NCI-H1092 treated with DMSO at 0.1 percent for 48 hours (cell line): Measurements from ENCODE around the gene KIF26B.
"Not testable (repeated sequence)": the region's sequence is repeated elsewhere in the genome, so short reads cannot be mapped to it uniquely, and the experiment has no call there.

Experiments used
- DNase-seq: peaks from one replicate; lab custom pipeline; 2025; lab: John Stamatoyannopoulos, UW

KIF26B gene

GRCh38 chr1:245700631-245701030, 545.8 kb downstream of the KIF26B start:
- DNase-seq: no peak

DNA sequence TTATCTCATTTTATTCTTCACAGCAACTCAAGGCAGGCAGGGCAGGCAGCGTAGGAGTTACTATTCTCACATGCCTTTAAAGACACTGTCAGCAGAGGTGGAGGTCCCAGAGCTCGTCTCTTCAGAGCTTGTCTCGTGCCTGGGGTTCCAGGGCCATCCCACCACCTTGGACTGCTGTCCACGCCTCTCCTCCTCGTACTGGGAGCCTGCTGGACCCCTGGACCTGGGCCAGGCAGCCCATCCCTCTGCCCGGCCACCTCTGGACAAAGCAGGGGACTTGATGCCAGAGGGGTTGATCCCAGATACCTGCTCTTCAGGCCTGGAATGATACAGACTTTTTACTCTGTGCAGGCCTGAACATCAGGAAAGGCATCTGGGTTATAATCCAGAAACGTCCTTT, 546.8 kb downstream of the KIF26B start:
- no peak for DNase-seq

DNA sequence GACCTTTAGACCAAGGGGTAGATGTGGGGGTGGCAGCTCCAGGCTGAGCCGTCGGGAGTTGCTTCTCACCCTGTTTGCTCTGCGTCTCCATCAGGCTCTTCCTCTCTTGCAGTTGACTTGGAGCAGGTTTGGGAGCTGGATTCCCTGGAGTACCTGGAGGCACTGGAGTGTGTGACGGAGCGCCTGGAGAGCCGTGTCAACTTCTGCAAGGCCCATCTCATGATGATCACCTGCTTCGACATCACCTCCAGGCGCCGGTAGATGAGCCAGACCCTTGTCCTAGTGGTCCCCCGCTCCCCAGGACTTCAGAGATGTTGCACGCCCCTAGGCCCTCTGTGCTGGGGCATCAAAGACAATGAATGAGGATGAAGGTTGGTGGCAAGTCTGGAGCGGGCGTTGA, 547.6 kb downstream of the KIF26B start:
- DNase-seq: no peak

DNA sequence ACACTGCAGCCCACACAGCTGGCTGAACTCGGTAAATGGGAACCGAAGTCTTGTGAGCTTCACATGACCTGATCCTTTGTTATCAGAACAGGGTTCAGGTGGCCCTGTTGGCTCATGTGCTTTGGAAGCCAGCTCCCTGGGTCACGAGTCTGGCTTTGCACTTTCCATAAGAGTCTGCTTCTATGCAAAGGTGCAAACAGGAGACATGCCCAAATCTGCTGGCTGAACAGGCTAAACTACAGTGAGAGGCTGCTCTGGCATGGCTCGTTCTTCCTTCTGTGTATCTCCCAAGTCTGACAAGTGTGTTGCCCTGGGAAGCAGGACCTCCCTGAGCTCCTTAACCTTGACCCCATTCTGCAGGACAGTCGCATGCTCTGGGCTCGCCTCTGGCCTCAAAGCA, 549.6 kb downstream of the KIF26B start:
- no peak for DNase-seq

DNA sequence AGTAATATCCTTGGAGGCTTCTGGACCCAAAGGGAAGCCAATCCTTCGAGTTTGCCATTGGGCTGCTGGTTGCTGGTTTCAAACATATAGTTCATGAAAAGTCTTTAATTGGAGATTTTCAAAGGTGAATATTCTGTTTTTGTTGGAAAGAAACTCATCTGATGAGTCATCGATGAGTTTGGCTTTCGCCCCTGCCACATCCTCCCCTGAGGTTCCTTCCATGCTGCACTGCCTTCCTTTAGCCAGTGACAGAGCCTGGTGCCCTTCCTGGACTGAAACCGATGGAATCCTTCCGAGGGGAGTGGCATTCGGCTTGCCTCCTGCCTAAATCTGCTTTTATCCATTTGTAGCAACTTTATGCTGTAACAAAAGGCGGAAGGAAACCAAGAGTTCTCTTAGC, 550.0 kb downstream of the KIF26B start:
- DNase-seq: no peak

- DNase-seq: no peak
These were observed 553.2 kb downstream of the KIF26B start for GRCh38 chr1:245707941-245708340.

GRCh38 chr1:245710961-245711903, 556.4 kb downstream of the KIF26B start:
- DNase-seq: no peak

DNA sequence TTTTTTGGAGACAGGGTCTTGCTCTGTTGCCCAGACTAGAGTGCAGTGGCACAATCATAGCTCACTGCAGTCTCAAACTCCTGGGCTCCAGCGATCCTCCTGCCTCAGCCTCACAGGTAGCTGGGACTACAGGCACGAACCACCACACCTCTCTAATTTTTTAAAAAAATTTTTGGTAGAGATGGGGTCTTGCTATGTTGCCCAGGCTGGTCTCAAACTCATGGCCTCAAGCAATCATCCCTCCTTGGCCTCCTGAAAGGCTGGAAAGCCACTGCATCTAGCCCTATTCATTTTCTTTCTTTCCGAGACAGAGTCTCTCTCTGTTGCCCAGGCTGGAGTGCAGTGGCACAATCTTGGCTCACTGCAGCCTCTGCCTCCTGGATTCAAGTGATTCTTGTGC, 559.2 kb downstream of the KIF26B start:
- DNase-seq: not testable (repeated sequence)

DNA sequence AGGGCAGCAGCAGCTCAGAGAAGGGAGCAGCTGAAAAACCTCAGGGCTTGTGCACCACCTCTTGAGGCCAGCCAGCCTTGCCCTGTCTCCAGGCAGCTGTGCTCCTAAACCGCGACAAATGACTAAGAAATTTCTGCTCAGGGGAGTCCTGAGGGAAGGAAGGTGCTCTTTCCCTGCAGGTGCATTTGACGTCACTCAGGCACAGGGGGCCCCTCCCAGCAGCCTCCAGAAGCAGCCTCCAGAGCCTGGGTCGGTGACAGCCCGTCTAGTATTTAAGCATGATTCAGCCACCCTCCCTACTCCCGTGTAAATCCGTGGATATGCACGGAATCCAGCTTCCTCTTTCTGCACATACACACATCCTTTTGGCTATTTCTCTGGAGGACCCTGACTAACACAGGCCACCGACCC, 560.5 kb downstream of the KIF26B start:
- DNase-seq: no peak

- DNase-seq: no peak
These were observed 561.2 kb downstream of the KIF26B start for GRCh38 chr1:245715970-245716369.

DNA sequence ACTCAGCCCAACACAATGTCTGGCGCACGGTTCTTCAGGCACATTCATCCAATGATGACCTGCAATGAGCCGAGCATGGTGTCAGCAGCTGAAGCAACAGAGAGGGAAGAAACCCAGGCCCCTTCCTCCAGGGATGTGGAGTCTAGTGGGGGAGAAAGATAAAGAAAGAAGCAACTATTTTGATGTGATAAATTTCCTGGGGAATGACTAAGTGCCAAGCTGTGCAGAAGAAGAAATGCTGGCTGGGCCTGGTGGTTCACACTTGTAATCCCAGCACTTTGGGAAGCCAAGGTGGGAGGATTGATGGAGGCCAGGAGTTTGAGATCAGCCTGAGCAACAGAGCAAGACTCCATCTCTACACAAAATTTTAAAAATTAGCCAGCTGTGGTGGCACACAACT, 561.8 kb downstream of the KIF26B start:
- DNase-seq: no peak

- DNase-seq: no peak
These were observed 562.8 kb downstream of the KIF26B start for GRCh38 chr1:245717611-245718010.

GRCh38 chr1:245718123-245718522, 563.3 kb downstream of the KIF26B start:
- no peak for DNase-seq

DNA sequence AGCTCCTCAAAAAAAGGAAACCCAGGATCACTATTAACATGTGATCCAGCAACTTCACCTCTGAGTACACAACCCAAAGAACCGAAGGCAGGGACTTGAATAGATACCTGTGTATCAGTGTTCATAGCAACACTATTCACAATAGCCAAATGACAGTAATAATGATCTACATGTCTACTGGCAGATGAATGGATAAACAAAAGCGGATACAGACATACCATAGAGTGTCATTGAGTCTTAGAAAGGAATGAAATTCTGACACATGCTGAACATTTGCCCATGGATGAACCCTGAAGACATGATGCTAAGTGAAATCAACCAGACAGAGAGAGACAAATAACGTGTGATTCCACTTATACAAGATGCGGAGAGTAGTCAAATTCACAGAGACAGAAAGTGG, 564.2 kb downstream of the KIF26B start:
- DNase-seq: no peak

GRCh38 chr1:245721488-245721887, 566.7 kb downstream of the KIF26B start:
- no peak for DNase-seq

- not testable (repeated sequence) for DNase-seq
These were observed 573.2 kb downstream of the KIF26B start for GRCh38 chr1:245728035-245728434.

DNA sequence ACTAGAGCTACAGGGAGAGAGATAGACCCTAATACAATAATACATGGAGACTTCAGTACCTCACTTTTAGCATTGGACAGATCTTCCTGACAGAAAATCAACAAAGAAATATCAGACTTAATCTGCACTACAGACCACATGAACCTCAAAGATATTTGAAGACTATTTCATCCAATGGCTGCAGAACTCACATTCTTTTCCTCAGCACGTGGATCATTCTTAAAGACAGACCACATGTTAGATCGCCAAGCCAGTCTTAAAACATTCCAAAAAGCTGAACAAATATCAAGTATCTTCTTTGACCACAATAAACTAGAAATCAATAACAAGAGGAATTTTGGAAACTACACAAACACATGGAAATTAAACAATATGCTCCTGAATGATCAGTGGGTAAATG, 576.0 kb downstream of the KIF26B start:
- DNase-seq: no peak

DNA sequence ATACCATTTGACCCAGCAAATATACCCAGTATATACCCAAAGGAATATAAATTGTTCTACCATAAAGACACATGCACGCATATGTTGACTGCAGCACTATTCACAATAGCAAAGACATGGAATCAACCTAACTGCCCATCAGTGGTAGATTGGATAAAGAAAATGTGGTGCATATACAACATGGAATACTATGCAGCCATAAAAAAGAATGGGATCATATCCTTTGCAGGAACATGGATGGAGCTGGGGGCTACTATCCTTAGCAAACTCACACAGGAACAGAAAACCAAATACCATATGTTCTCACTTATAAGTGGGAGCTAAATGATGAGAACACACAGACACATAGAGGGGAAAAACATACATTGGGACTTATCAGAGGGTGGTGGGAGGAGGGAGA, 585.6 kb downstream of the KIF26B start:
- not testable (repeated sequence) for DNase-seq

- no peak for DNase-seq
These were observed 588.1 kb downstream of the KIF26B start for GRCh38 chr1:245742896-245743295.

DNA sequence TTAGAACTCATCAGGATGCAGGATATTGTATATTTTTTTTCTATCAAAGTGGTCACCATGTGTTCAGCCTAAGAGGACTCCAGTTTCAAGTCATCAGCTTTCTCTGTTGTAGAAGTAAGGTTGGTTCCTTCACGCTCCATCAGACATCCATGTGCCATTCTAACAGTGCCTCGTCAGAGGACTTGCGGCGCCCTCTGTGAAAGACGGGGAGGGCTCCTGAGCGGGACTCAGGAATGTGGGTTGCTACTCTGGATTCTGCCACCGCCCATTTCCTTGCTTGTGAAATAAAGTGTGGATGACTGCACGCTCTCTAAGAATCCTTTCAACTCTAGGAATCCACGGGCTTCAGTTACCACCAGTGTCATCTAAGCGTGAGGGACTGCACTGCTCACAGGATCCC, 593.5 kb downstream of the KIF26B start:
- no peak for DNase-seq

DNA sequence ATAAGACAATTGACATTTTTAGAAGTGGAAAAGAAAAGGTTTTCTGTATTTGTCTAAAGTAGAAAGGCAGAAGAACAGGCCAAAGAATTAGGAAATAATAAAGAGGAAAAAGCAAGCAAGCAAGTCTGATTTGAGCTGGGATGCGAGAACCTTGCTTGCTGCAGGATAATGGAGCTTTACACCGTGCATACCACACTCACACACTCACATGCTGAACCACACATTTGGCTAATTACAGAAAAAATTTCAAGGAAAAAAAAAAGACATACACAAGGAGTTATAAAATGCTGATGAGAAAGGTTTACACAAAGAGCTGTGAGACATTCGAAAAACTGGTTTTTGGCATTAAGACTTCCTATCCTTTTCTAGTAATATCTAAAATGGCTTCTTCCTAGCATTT, 593.9 kb downstream of the KIF26B start:
- DNase-seq: no peak

DNA sequence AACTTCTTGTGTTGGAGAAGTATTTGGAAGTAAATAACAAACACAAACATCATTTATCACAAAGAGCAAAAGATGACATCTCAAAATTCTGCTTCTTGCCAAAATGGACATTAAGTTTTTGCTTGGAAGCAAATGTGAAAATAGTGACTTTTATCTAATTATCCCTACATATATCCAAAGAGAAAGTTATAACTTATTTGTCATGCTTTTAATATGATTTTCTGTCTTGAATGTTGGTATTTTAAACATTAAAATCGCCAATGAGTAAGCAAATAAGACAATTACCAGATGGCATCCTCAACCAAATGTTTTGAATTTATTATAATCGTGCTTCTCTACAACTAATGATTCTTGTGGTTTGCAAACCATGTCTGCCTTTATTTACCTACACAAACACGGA, 594.3 kb downstream of the KIF26B start:
- no peak for DNase-seq

GRCh38 chr1:245750261-245750660, 595.5 kb downstream of the KIF26B start:
- no peak for DNase-seq

- DNase-seq: no peak
These were observed 596.3 kb downstream of the KIF26B start for GRCh38 chr1:245751116-245751515.
